Mesodermal cell (in vitro differentiated cells): ENCODE measurements around the gene BCAM.
"Not testable (repeated sequence)": the region's sequence is repeated elsewhere in the genome, so short reads cannot be mapped to it uniquely, and the experiment has no call there.

Experiments
- H3K27ac ChIP-seq: 2 replicates; pipeline ENCODE4 v1.7.0; 2013; ENCODE audit warnings: mild to moderate bottlenecking, low read depth, low read length, moderate library complexity; ENCODE audit not compliant: severe bottlenecking
- H3K36me3 ChIP-seq: 2 replicates; pipeline ENCODE4 v1.7.1; 2013; ENCODE audit warnings: mild to moderate bottlenecking, low read length, moderate library complexity; ENCODE audit not compliant: control insufficient read depth, insufficient read depth
- H3K4me1 ChIP-seq: one replicate; pipeline ENCODE4 v1.7.1; 2013; ENCODE audit warnings: mild to moderate bottlenecking, low read length; ENCODE audit not compliant: insufficient read depth, control insufficient read depth, poor library complexity, severe bottlenecking
- H3K4me3 ChIP-seq: 2 replicates; pipeline ENCODE4 v1.7.0; 2013; ENCODE audit warnings: low read length, control low read depth, mild to moderate bottlenecking; ENCODE audit not compliant: insufficient read depth, poor library complexity, severe bottlenecking; ENCODE audit errors: extremely low read depth
- H3K9me3 ChIP-seq: 2 replicates; pipeline ENCODE4 v1.7.1; 2013; ENCODE audit warnings: mild to moderate bottlenecking, low read length, moderate library complexity; ENCODE audit not compliant: control insufficient read depth
- WGBS, 2 experiments: methylation state at CpG; one replicate each; pipeline ENCODE4 v1.1.5; 2013; ENCODE audit warnings: missing lambda C conversion rate in 2 of 2; ENCODE audit not compliant: insufficient coverage in 2 of 2; 5-methylcytosine and 5-hydroxymethylcytosine counted together

BCAM gene

GRCh38 chr19:44818466-44819031, 9.6 kb downstream of the BCAM start:
- Histone ChIP-seq H3K4me1 (peaks cover 4% of the 10 kb centered on the region), H3K36me3 (no peaks in the 10 kb centered on the region), H3K27ac (no peak overlapping the region), H3K9me3 (no peaks in the 10 kb centered on the region), H3K4me3 (no peak overlapping the region)
- 85 to 91% methylated on average over 10 to 16 of the region's 20 CpGs for WGBS, 2 experiments

DNA sequence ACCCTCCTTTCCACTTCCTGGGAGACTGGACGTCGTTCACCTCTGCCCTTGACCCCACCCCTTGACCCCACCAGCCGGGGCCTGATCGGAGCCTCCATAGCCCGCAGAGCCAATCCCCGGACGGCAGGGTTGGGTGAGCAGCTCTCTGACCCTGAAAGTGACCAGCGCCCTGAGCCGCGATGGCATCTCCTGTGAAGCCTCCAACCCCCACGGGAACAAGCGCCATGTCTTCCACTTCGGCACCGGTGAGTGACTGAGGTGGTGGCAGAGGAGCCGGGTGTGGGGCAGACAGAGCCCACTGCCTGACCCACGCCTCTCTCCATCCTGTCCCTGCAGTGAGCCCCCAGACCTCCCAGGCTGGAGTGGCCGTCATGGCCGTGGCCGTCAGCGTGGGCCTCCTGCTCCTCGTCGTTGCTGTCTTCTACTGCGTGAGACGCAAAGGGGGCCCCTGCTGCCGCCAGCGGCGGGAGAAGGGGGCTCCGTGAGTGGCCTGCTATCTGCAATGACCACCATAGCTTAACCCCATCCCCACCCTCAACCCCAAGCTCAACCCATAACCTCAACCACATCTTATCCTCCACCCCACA, 10.4 kb downstream of the BCAM start:
- H3K36me3 ChIP-seq, result no peaks in the 10 kb centered on the region
- no peaks in the 10 kb centered on the region for H3K9me3 ChIP-seq
- H3K27ac ChIP-seq, result no peak overlapping the region
- H3K4me1 ChIP-seq, result peaks cover 5% of the 10 kb centered on the region
- WGBS, 2 experiments, result 95 to 98% methylated on average over 24 to 26 of the region's 28 CpGs
- no peak overlapping the region for H3K4me3 ChIP-seq

DNA sequence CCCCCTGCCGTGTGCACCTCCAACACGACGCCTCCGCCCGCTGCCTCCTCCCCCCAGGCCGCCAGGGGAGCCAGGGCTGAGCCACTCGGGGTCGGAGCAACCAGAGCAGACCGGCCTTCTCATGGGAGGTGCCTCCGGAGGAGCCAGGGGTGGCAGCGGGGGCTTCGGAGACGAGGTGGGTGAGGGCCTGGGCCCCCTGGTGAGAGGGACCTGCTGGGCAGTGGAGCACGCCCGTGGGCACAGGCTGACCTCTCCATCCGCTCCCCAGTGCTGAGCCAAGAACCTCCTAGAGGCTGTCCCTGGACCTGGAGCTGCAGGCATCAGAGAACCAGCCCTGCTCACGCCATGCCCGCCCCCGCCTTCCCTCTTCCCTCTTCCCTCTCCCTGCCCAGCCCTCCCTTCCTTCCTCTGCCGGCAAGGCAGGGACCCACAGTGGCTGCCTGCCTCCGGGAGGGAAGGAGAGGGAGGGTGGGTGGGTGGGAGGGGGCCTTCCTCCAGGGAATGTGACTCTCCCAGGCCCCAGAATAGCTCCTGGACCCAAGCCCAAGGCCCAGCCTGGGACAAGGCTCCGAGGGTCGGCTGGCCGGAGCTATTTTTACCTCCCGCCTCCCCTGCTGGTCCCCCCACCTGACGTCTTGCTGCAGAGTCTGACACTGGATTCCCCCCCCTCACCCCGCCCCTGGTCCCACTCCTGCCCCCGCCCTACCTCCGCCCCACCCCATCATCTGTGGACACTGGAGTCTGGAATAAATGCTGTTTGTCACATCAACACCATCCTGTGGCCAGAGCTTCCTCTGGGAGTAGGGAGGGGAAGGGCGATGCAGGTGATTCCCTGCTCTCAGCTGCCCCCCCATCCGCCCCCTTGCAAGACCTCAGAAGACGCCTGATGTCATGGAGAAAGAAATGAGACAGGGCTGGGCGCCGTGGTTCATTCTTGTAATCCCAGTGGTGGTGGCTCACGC, 12.0 kb downstream of the BCAM start:
- H3K4me1 ChIP-seq, result peaks cover 5% of the 10 kb centered on the region
- no peak overlapping the region for H3K27ac ChIP-seq
- no peak overlapping the region for H3K4me3 ChIP-seq
- no peaks in the 10 kb centered on the region for H3K36me3 ChIP-seq
- no peaks in the 10 kb centered on the region for H3K9me3 ChIP-seq
- 84 to 90% methylated on average over 13 to 18 of the region's 35 CpGs for WGBS, 2 experiments

- WGBS, 2 experiments, result 88 to 90% methylated on average over 10 to 11 of the region's 11 CpGs
- H3K27ac ChIP-seq, result no peak overlapping the region
- no peaks in the 10 kb centered on the region for H3K9me3 ChIP-seq
- no peak overlapping the region for H3K4me3 ChIP-seq
- H3K36me3 ChIP-seq, result no peaks in the 10 kb centered on the region
- peaks cover 5% of the 10 kb centered on the region for H3K4me1 ChIP-seq
Observed at GRCh38 chr19:44822177-44822576, 13.3 kb downstream of the BCAM start.

DNA sequence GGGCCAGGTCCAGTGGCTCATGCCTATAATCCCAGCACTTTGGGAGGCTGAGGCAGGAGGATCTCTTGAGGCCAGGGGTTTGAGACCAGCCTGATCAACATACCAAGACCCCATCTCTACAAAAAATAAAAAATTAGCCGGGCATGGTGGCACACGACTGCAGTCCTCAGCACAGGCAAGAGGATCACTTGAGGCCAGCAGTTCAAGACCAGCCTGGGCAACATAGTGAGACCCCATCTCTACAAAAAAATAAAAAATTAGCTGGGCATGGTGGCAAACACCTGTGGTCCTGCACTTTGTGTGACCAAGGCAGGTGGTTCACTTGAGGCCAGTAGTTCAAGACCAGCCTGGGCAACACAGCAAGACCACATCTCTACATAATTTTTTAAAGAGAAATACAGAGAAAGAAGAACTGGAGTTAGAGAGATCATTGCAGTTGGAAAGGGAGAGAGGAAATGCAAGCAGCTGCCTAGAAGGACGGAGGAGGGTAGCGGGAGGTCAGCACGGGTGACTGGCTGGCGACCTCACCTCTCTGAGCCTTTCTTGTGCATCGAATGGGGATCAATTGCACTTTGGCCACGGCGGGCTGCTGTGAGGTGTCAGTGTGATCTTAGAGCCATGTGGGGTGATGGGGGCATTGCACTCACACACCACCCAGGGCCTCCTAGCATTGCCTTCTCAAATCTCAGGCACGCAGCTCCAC, 13.9 kb downstream of the BCAM start:
- 79 to 83% methylated on average over 6 to 8 of the region's 10 CpGs for WGBS, 2 experiments

GRCh38 chr19:44823373-44823698, 14.4 kb downstream of the BCAM start:
- no peaks in the 10 kb centered on the region for H3K36me3 ChIP-seq
- no peak overlapping the region for H3K27ac ChIP-seq
- WGBS, 2 experiments, result 100% methylated on average over 1 of the region's 4 CpGs
- no peak overlapping the region for H3K4me3 ChIP-seq
- no peaks in the 10 kb centered on the region for H3K9me3 ChIP-seq
- H3K4me1 ChIP-seq, result peaks cover 5% of the 10 kb centered on the region

More for the DNA sequence above, 13.9 kb downstream of the BCAM start:
- H3K27ac ChIP-seq, result no peak overlapping the region
- no peaks in the 10 kb centered on the region for H3K36me3 ChIP-seq
- no peaks in the 10 kb centered on the region for H3K9me3 ChIP-seq
- H3K4me3 ChIP-seq, result no peak overlapping the region
- peaks cover 5% of the 10 kb centered on the region for H3K4me1 ChIP-seq

DNA sequence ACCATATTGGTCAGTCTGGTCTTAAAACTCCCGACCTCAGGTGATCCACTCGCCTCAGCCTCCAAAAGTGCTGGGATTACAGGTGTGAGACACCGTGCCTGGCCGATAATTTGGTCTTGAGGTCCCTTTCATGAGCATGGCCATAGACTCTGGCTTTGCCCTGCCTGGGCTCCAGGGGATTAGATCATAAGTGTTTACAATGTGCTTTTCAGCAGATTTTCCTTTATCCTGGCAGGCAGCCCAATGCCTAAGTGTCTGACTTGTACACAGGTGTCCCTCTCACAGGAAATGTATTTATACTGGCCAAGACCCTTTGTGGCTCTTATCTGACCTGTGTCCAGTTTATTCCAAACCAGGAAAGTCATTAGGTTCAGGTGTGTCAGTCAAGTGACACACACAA, 15.9 kb downstream of the BCAM start:
- Histone ChIP-seq H3K27ac (no peak overlapping the region), H3K9me3 (no peaks in the 10 kb centered on the region), H3K36me3 (no peaks in the 10 kb centered on the region), H3K4me1 (peaks cover 5% of the 10 kb centered on the region), H3K4me3 (no peak overlapping the region)
- WGBS, 2 experiments, result 92 to 93% methylated on average over 4 of the region's 4 CpGs

- not testable (repeated sequence) for H3K36me3 ChIP-seq, H3K9me3 ChIP-seq, H3K4me3 ChIP-seq, H3K4me1 ChIP-seq, H3K27ac ChIP-seq
- WGBS, 2 experiments, result 91 to 100% methylated on average over 2 to 6 of the region's 6 CpGs
Observed at GRCh38 chr19:44832875-44833274, 24.0 kb downstream of the BCAM start.

DNA sequence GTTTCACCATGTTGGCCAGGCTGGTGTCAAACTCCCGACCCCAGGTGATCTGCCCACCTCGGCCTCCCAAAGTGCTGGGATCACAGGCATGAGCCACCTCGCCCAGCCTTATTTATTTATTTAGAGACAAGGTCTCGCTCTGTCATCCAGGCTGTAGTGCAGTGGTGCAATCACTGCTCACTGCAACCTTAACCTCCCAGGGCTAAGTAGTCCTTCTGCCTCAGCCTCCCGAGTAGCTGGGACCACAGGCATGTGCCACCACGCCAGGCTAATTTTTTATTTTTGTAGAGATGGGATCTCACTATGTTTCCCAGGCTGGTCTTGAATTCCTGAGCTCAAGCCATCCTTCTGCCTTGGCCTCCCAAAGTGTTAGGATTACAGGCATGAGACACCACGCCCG, 25.5 kb downstream of the BCAM start:
- H3K9me3 ChIP-seq, H3K27ac ChIP-seq, H3K4me3 ChIP-seq, H3K4me1 ChIP-seq, H3K36me3 ChIP-seq: not testable (repeated sequence)
- 93 to 96% methylated on average over 4 to 6 of the region's 8 CpGs for WGBS, 2 experiments

GRCh38 chr19:44839276-44839675, 30.4 kb downstream of the BCAM start:
- H3K36me3 ChIP-seq, result no peaks in the 10 kb centered on the region
- WGBS, 2 experiments, result 79 to 90% methylated on average over 2 of the region's 2 CpGs

More at GRCh38 chr19:44839276-44839675, 30.4 kb downstream of the BCAM start:
- H3K9me3 ChIP-seq, result no peaks in the 10 kb centered on the region
- no peak overlapping the region for H3K4me3 ChIP-seq
- H3K4me1 ChIP-seq, result no peaks in the 10 kb centered on the region
- H3K27ac ChIP-seq, result no peak overlapping the region
